HG02642 (cell line): ENCODE measurements around the gene ACADS.
"Not testable (repeated sequence)": the region's sequence is repeated elsewhere in the genome, so short reads cannot be mapped to it uniquely, and the experiment has no call there.

ENCODE experiments used
- ATAC-seq: cut with Tn5 transposase; IDR thresholded peaks from one replicate; pipeline ENCODE4 v1.9.1; 2021; ENCODE audit warnings: mild to moderate bottlenecking; ENCODE audit not compliant: unreplicated experiment, poor library complexity

The ACADS gene

GRCh38 chr12:120724720-120725119 lies 906 bp upstream of the ACADS start:
- ATAC-seq: no peak

GRCh38 chr12:120725151-120725658 lies 421 bp upstream of the ACADS start:
- no peak for ATAC-seq

- ATAC-seq: no peak
Observed at GRCh38 chr12:120726510-120726793, 826 bp downstream of the ACADS start.

- ATAC-seq: no peak
Observed at GRCh38 chr12:120726961-120727360, 1.3 kb downstream of the ACADS start.

- not testable (repeated sequence) for ATAC-seq
Observed at GRCh38 chr12:120732198-120732597, 6.6 kb downstream of the ACADS start.

- ATAC-seq: no peak
Observed at GRCh38 chr12:120733574-120733973, 7.9 kb downstream of the ACADS start.

GRCh38 chr12:120734210-120734609 lies 8.6 kb downstream of the ACADS start:
- ATAC-seq: no peak

GRCh38 chr12:120735181-120735580 lies 9.6 kb downstream of the ACADS start:
- ATAC-seq: no peak

GRCh38 chr12:120736404-120737331 lies 11.0 kb downstream of the ACADS start:
- ATAC-seq: no peak

- ATAC-seq: no peak
Observed at GRCh38 chr12:120737557-120738251, 12.1 kb downstream of the ACADS start.

- ATAC-seq: no peak
Observed at GRCh38 chr12:120738252-120739030, 12.8 kb downstream of the ACADS start.

- no peak for ATAC-seq
Observed at GRCh38 chr12:120739031-120739762, 13.6 kb downstream of the ACADS start.

GRCh38 chr12:120739821-120740613 lies 14.4 kb downstream of the ACADS start:
- ATAC-seq: no peak

GRCh38 chr12:120740871-120741270 lies 15.2 kb downstream of the ACADS start:
- ATAC-seq: no peak

GRCh38 chr12:120741476-120742421 lies 16.1 kb downstream of the ACADS start:
- no peak for ATAC-seq

GRCh38 chr12:120744922-120745493 lies 19.4 kb downstream of the ACADS start:
- ATAC-seq: no peak

GRCh38 chr12:120748242-120748641 lies 22.6 kb downstream of the ACADS start:
- ATAC-seq: no peak

GRCh38 chr12:120749256-120749655 lies 23.6 kb downstream of the ACADS start:
- ATAC-seq: no peak
